Middle frontal gyrus (tissue), 1 donor: ENCODE measurements around the gene NOL4L.

Experiments used
- DNase-seq: peaks from one replicate; pipeline ENCODE4 v3.0.0-alpha.2; 2015; ENCODE audit warnings: low spot score; ENCODE audit errors: extremely low spot score

NOL4L gene

DNA sequence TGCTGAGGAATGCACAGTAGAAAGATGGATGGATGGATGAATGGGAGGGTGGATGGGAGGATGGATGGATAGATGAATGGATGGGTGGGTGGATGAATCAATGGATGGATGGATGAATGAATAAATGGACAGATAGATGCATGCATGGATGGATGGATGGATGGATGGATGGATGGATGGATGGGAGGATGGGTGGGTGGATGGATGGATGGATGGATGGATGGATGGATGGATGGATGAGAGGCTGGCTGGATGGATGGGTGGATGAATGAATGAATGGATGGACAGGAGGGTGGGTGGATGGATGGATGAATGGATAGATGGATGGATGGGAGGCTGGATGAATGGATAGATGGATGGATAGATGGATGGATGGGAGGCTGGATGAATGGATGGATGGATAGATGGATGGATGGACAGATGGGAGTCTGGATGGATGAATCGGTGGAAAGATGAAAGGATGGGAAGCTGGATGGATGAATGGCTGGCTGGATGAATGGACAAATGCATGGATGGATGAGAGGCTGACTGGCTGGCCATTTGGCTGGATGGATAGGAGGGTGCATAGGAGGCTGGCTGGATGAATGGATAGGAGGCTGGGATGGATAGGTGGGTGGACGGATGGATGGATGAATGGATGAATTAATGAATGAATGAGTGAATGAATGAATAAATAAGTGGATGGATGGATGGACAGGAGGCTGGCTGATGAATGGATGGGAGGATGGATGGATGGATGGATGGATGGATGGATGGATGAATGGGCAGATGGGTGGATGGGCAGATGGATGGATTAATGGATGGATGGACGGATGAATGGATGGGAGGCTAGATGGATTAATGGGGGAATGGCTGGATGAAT lies 28.3 kb upstream of the NOL4L start:
- DNase-seq: no peak

DNA sequence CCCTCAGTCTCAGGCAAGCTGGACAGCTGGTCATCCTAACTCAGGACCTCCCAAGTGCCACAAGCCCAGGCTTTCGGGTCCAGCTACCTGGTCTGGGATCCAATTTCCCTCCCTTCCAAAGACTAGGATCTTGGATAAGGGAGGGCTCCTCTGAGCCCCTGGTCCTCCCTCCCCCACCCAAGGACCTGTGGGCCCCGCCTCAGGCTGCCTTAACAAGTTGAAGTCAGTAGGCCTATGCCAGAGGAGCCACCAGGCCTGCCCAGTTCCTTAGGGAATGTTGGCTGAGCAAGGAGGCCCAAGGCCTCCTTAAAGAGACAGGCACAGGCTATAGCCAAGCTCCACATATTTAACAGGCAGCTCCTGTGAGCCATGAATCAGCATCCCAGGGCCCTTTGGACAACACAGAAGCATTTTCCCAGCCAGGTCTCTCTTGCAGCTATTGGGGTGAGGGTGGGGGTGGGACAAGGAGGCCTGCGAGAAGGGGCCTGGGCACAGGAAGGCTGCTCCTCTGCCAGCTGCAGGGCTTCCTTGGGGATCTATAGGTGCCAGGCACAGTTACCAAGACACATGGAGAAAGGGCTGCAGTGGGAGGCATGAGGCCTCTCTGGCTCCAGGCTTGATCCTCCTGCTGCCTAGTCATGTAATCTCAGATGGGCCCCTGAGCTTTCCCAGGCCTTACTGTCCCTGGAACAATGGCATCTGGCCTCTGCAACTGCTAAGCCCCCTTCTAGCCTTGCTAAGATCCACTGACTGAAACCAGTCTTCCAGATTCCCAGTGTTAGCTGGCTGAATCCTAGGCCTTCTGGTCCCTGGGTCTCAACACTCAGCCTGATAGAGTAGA lies 27.4 kb upstream of the NOL4L start:
- DNase-seq: no peak

DNA sequence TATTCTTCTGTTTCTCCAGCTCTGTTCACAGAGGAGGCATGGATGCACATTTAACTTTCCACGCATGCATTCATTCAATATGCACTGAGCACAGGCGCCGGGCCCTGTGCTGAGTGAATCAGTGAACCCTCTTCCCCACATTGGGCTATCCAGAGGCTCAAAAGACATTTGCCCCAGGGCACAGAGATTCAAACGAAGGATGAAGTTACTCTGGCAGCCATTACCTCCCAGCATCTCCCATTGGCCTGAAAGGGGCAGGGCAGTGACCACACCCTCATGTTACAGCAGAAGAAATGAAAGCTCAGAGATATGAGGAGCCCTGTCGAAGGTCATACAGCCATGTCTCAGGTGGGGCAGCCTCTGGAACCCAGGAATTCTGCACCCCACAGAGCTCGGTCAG lies 26.7 kb upstream of the NOL4L start:
- no peak for DNase-seq

DNA sequence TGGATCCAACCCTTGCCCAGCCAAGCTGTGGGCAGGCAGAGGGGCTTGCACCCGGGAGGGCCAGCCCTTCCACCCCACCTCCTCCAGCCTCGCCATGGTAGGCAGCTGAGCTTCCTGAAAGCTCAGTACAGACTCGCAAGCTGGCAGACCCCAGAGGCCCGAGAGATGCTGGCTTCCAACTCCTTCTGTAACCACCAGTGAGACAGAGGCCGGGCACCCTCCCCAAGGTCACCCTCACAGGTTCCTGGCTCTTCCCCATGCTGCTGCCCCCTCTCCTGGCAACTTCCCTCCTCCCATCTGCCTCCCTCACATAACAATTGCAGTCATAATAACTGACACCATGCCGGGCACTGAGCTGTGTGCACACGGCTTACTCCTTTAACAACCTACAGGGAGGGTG lies 26.2 kb upstream of the NOL4L start:
- DNase-seq: no peak

DNA sequence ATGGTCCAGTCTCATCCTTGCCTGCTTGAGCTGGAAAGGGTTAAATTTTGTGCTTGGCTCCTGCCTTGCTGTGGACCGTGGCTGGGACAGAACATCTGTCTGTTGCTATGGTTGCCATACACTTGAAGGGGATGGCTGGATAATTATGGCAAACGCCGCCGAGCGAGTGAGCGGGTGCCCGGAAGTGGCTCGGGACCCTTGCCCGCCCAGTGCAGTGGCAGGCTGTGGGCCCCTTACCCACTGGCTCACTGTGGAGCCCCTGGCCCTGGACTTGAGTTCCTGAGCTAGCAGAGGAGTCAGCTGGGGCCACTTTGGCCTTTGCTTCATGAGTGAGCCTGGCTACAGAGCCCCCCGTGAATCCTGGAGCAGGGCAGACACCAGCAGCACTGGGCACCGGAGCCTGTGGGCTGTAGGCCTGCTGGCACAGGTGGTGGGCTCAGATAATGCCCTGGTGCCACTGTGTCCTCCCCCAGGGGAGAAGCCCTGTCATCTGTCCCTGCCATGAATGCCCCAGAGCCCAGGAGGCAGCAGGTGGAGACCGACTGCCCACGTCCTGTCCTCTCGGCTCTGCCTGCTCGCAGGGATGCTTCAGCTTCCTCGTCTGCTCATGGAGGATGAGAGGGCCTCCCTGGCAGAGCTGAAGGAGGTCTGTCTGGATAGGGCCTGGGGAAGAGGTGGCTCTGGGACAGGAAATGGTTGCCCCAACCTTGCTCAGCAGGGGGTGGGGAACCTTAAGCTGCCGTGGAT lies 25.5 kb upstream of the NOL4L start:
- DNase-seq: no peak

- DNase-seq: no peak
These were observed 24.9 kb upstream of the NOL4L start for GRCh38 chr20:32609993-32610392.

DNA sequence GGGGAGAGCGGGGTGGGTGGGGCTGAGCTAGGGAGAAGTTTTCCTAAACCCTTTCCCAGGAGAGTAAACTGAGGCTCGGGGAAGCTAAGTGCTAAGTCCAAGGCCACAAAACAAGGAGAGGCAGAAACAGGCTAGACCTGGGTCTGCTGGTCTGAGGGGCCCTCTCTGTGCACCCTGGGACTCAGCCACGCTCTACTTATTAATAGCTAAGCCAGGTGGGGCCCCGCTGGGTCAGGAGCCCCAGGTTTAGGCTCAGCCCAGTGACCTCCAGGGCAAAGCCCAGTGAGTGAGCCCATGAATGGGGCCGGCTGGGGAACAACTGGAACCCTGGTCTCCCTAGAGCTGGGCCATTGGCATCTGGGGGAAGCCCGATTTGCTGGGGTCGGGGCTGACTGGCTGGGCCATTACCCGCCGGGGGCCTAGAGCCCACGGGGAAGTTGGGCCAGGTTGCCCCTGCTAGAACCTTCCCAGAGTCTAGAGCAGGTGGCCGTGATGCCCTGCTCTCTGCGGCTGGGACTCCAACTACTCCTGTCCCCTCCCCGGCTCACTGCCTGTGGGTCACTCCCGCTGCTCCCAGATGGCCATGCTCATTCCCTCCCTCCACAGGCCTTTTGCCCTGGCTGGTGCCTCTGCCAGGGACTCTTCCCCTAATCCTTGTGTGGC lies 24.1 kb upstream of the NOL4L start:
- no peak for DNase-seq

- no peak for DNase-seq
These were observed 23.5 kb upstream of the NOL4L start for GRCh38 chr20:32608664-32609015.

DNA sequence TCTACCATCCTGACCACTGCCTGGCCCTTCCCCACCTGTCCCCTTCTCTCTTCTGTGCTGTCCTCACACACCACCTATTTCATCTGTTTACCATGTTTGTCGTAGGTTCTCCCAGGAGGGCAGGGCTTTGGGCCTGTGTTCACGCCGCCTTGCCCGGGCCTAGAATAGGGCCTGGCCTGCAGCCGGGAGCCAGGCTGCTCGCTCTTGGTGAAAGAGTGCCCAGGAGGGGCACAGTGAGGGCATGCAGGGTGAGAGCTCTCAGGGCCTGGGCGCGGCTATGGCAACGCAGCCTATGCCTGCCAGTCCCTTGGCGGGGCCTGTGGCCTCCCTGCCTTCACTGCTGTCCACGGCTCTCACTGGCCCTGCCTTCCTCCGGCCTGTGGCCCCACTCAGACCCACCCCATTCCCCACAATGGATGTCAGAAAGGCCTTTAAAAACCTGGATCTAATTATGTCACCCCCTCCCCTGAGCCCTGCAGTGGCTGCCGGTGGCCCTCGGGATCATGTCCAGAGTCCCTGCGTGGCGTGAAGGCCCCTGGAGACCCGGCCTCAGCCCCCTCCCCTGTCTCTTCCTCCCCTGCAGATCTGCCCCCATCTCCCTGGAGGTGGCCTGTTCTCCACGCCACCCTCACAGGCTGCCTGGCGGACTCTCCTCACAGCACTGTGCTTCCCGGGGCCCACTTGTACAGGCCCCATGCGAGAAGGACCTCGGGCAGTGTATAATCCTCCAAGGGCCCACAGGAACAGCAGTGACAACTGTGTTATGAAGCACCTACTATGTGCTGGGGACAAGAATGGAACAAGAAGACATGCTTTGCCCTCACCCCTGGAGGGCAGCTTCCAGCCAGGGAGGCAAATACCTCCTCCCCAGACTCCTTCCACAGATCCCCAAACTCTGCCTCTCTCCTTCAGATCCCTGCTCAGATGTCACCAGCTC lies 22.9 kb upstream of the NOL4L start:
- DNase-seq: no peak

GRCh38 chr20:32607324-32607723 lies 22.2 kb upstream of the NOL4L start:
- no peak for DNase-seq

- DNase-seq: no peak
These were observed 21.7 kb upstream of the NOL4L start for GRCh38 chr20:32606790-32607189.

DNA sequence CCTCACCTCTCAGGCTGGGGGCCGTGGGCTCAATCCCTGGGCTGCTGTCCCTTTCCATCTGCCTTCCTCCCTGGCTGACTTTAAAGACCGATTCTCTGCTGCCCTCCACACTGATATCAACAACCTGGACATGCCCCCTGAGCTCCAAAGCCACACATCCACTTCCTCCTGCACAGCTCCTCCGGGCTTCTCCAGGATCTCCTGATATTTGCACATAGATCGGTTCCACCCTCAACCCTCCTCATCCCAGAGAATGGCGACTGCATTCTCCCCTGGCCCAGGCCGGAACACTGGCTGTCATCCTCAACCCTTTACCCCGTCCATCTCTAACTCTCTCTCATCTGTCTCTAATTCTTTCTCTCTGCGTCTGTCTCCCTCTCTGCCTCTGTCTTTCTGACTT lies 21.0 kb upstream of the NOL4L start:
- DNase-seq: no peak

- DNase-seq: no peak
These were observed 20.1 kb upstream of the NOL4L start for GRCh38 chr20:32605167-32605656.

DNA sequence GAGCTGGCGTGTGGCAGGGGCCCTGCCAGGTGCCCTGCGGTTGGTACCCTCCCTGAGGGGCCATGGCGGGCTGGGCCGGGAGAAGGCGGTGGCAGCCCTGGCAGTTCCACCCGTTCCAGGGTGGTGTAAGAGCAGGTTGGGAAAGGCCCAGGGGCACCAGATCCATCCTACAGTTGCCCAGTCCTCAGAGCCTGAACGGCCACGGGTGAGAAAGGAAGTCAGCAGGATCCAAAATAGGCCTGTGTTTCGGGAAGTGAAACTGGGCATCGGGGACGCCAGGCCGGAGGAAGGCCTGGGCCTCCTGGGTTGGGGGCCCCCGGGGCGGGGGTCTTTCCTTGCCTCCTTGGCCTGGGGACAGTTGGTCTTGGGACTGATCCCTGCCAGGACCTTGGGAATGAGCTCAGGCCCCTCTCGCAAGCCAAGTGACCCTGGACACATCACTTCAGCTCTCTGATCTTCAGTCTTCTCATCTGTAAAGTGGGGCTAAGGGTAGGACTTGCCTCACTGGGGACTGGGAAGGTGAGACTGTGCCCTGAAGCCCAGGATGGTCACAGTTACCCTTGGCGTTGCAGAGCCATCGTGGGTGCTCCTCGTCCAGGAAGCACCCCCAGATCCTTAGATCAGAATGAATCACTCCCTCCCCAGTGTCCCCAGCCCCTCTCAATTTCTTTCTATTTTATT lies 18.1 kb upstream of the NOL4L start:
- no peak for DNase-seq

DNA sequence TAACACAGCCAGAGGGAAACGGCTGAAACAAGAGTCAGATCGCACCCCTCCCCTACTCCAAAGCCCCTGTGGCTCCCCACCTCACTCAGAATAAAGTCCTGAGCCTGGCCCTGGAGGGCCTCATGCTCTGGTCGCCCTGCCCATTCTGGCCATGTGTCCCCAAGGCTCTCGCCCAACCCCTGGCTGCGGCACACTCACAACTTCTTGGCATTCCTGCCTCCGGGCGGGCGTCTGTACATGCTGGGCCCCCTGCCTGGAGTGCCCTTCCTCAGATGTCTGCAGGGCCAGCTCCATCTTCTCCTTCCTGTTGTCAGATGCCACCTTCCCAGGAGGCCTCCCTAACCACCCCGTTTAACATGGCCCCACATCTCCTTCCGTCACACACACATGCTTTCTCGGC lies 17.1 kb upstream of the NOL4L start:
- no peak for DNase-seq

- DNase-seq: no peak
These were observed 15.6 kb upstream of the NOL4L start for GRCh38 chr20:32600681-32601237.

GRCh38 chr20:32599783-32600340 lies 14.7 kb upstream of the NOL4L start:
- no peak for DNase-seq

DNA sequence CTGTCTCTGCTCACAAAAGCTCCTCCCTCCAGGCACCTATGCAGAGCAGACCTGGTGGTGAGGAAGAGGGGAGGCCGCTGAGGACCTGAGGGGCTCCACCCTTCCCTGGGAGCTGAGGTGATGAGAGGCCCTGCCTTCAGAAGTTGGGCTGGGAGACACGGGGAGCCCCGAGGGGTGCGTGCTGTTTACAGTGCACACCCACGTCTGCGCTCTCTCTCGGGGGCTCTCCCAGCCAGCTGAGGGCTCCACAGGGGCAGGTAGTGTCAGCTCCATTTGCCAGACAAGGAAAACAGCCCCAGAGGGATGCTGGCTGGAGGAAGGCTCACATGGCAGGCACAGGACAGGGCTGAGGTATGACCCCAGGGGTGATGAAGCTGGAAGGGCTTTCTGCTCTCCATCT lies 13.5 kb upstream of the NOL4L start:
- DNase-seq: no peak

DNA sequence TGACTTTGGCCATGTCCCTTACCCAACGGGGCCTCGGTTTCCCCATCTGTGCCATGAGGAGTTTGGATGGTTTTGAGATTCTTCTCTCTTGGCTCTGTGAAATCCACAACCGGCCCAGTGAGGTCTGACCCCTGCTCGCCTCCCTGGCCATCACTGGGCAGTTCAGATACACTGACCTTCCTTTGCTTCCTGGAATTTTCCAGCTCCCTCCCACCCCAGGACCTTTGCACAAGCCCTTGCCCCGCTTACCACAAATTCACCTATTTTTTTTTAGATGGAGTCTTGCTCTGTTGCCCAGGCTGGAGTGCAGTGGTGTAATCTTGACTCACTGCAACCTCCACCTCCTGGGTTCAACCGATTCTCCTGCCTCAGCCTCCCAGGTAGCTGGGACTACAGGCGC lies 12.6 kb upstream of the NOL4L start:
- DNase-seq: no peak
